Caki2 (cell line): ENCODE measurements around the gene GTF3C2. TPM values are rescaled to one million over a fixed set of nuclear protein-coding genes. Genes with fewer than 3 reads are reported as not detected.
"Not testable (repeated sequence)": the region's sequence is repeated elsewhere in the genome, so short reads cannot be mapped to it uniquely, and the experiment has no call there.

Source experiments
- DNase-seq: peaks from one replicate; pipeline ENCODE4 v3.0.0-alpha.2; 2015; ENCODE audit warnings: low read depth
- in situ Hi-C: cut with HindIII; loops from 2 replicates; pipeline ENCODE4 v1.10.0; 2016; ENCODE audit warnings: low sequenced_read_pairs, low pct_unique_long_range_greater_than_20kb, mixed read lengths
- total RNA-seq: library from RNA; depleted of rRNA; stranded (reverse); fragments of >200 nt; shearing (Covaris generic); gene quantifications from 2 replicates; pipeline ENCODE4 v1.2.3, GENCODE V29; 2014; ENCODE audit warnings: low replicate concordance

The GTF3C2 gene
- total RNA-seq, 1 experiment from 2014 or later = 68.2 TPM

GRCh38 chr2:27306136-27306535, 50.4 kb downstream of the GTF3C2 start:
- no peak for DNase-seq
- in situ Hi-C loops = no loop called here

GRCh38 chr2:27305516-27305915, 51.0 kb downstream of the GTF3C2 start:
- no peak for DNase-seq
- in situ Hi-C loops = no loop called here

GRCh38 chr2:27304488-27305240, 51.9 kb downstream of the GTF3C2 start:
- in situ Hi-C loops = no loop called here
- DNase-seq = no peak

- in situ Hi-C loops = no loop called here
- peak; percentile 54 for DNase-seq
These were observed 53.2 kb downstream of the GTF3C2 start for GRCh38 chr2:27303093-27304025.

- DNase-seq, in situ Hi-C loops: not testable (repeated sequence)
These were observed 56.0 kb downstream of the GTF3C2 start for GRCh38 chr2:27300606-27301005.

GRCh38 chr2:27298391-27299080, 58.0 kb downstream of the GTF3C2 start:
- in situ Hi-C loops = no loop called here

GRCh38 chr2:27297195-27297594, 59.4 kb downstream of the GTF3C2 start:
- no peak for DNase-seq
- in situ Hi-C loops = no loop called here

More at GRCh38 chr2:27298391-27299080, 58.0 kb downstream of the GTF3C2 start:
- DNase-seq = no peak

GRCh38 chr2:27296481-27296880, 60.1 kb downstream of the GTF3C2 start:
- in situ Hi-C loops = no loop called here
- no peak for DNase-seq

- DNase-seq = no peak
- in situ Hi-C loops = no loop called here
These were observed 61.6 kb downstream of the GTF3C2 start for GRCh38 chr2:27294928-27295327.

- DNase-seq = no peak
- in situ Hi-C loops = no loop called here
These were observed 64.7 kb downstream of the GTF3C2 start for GRCh38 chr2:27291865-27292264.

GRCh38 chr2:27290549-27290948, 66.0 kb downstream of the GTF3C2 start:
- in situ Hi-C loops = no loop called here
- no peak for DNase-seq

- no peak for DNase-seq
- in situ Hi-C loops = no loop called here
These were observed 68.0 kb downstream of the GTF3C2 start for GRCh38 chr2:27288610-27289009.

GRCh38 chr2:27285481-27285880, 71.1 kb downstream of the GTF3C2 start:
- no peak for DNase-seq
- in situ Hi-C loops = no loop called here

GRCh38 chr2:27284996-27285395, 71.6 kb downstream of the GTF3C2 start:
- DNase-seq = no peak
- in situ Hi-C loops = no loop called here

- no peak for DNase-seq
- in situ Hi-C loops = no loop called here
These were observed 73.7 kb downstream of the GTF3C2 start for GRCh38 chr2:27282892-27283291.

- in situ Hi-C loops = no loop called here
- DNase-seq = no peak
These were observed 74.6 kb downstream of the GTF3C2 start, which contains the start of gene TRIM54 for GRCh38 chr2:27281855-27282559. TSS of gene TRIM54 (plus strand) at chr2:27282429. CDS start at chr2:27282732, 303 bp downstream.

- in situ Hi-C loops = no loop called here
- no peak for DNase-seq
These were observed 75.1 kb downstream of the GTF3C2 start for GRCh38 chr2:27281442-27281841.

GRCh38 chr2:27280826-27281225, 75.7 kb downstream of the GTF3C2 start:
- in situ Hi-C loops = no loop called here
- DNase-seq = no peak
